HG02870 (cell line): ENCODE results near the gene ST3GAL3.

ENCODE experiments used
- ATAC-seq: cut with Tn5 transposase; IDR thresholded peaks from one replicate; pipeline ENCODE4 v1.9.1; 2021; ENCODE audit warnings: mild to moderate bottlenecking, moderate library complexity; ENCODE audit not compliant: unreplicated experiment

ST3GAL3 gene

GRCh38 chr1:43904660-43905551 lies 197.6 kb downstream of the ST3GAL3 start:
- no peak for ATAC-seq

GRCh38 chr1:43908226-43908625 lies 200.9 kb downstream of the ST3GAL3 start:
- no peak for ATAC-seq

GRCh38 chr1:43908858-43909257 lies 201.5 kb downstream of the ST3GAL3 start:
- ATAC-seq, result no peak

GRCh38 chr1:43910343-43910742 lies 203.0 kb downstream of the ST3GAL3 start:
- ATAC-seq, result no peak

- no peak for ATAC-seq
Measured at GRCh38 chr1:43912607-43913006, 205.3 kb downstream of the ST3GAL3 start.

GRCh38 chr1:43913051-43913501 lies 205.7 kb downstream of the ST3GAL3 start:
- ATAC-seq, result no peak

GRCh38 chr1:43913666-43914360 lies 206.5 kb downstream of the ST3GAL3 start:
- no peak for ATAC-seq

GRCh38 chr1:43914576-43915525 lies 207.5 kb downstream of the ST3GAL3 start:
- no peak for ATAC-seq

- no peak for ATAC-seq
Measured at GRCh38 chr1:43919906-43920305, 212.6 kb downstream of the ST3GAL3 start.

- no peak for ATAC-seq
Measured at GRCh38 chr1:43921022-43921421, 213.7 kb downstream of the ST3GAL3 start.

GRCh38 chr1:43924516-43924915 lies 217.2 kb downstream of the ST3GAL3 start:
- ATAC-seq, result no peak

- no peak for ATAC-seq
Measured at GRCh38 chr1:43925846-43926245, 218.5 kb downstream of the ST3GAL3 start.

GRCh38 chr1:43930168-43930948 lies 223.0 kb downstream of the ST3GAL3 start:
- no peak for ATAC-seq

- no peak for ATAC-seq
Measured at GRCh38 chr1:43930949-43931275, 223.6 kb downstream of the ST3GAL3 start.

GRCh38 chr1:43931711-43932660 lies 224.7 kb downstream of the ST3GAL3 start:
- no peak for ATAC-seq

- no peak for ATAC-seq
Measured at GRCh38 chr1:43932786-43933385, 225.6 kb downstream of the ST3GAL3 start.

- ATAC-seq, result no peak
Measured at GRCh38 chr1:43933386-43934100, 226.2 kb downstream of the ST3GAL3 start, which contains the start of gene ARTN. Gene ARTN, plus strand, starts transcription at chr1:43933801. Its CDS starts 1,856 bp downstream, at chr1:43935657.
